ENCODE data around the gene ARNT2.

GRCh38 chr15:80371924-80372323 lies 32.3 kb upstream of the ARNT2 start:
- TF ChIP-seq, protein P1, sequence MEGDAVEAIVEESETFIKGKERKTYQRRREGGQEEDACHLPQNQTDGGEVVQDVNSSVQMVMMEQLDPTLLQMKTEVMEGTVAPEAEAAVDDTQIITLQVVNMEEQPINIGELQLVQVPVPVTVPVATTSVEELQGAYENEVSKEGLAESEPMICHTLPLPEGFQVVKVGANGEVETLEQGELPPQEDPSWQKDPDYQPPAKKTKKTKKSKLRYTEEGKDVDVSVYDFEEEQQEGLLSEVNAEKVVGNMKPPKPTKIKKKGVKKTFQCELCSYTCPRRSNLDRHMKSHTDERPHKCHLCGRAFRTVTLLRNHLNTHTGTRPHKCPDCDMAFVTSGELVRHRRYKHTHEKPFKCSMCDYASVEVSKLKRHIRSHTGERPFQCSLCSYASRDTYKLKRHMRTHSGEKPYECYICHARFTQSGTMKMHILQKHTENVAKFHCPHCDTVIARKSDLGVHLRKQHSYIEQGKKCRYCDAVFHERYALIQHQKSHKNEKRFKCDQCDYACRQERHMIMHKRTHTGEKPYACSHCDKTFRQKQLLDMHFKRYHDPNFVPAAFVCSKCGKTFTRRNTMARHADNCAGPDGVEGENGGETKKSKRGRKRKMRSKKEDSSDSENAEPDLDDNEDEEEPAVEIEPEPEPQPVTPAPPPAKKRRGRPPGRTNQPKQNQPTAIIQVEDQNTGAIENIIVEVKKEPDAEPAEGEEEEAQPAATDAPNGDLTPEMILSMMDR (IDR thresholded peaks at IDR 0.05): no peak
- TF ChIP-seq POLR2A (IDR thresholded peaks at IDR 0.05): no peak
